Tibial nerve (tissue), 4 donors: ENCODE results near the gene TDO2. TPM values are rescaled to one million over a fixed set of nuclear protein-coding genes. Genes with fewer than 3 reads are reported as not detected.

Experiments
- DNase-seq, 2 donors: peaks; one replicate each; pipeline ENCODE4 v3.0.0-alpha.2; 2019; ENCODE audit warnings: low spot score in 2 of 2
- H3K27ac ChIP-seq, 4 donors: fragments of 200-600 bp; sonication (generic) in 3 of 4; one replicate each; pipeline ENCODE4 v1.5.1; 2017 to 2019; ENCODE audit warnings: mild to moderate bottlenecking in 1 of 4
- H3K27me3 ChIP-seq, 2 donors: fragments of 200-600 bp; sonication (generic) in 1 of 2; one replicate each; pipeline versions ENCODE4 v1.5.1 to v1.6.0; 2017 to 2019
- H3K36me3 ChIP-seq, 3 donors: fragments of 200-600 bp; sonication (generic); one replicate each; pipeline ENCODE4 v1.5.1; 2018 to 2019
- H3K4me1 ChIP-seq, 4 donors: fragments of 200-600 bp; sonication (generic) in 3 of 4; one replicate each; pipeline ENCODE4 v1.5.1; 2017 to 2019
- H3K4me3 ChIP-seq, 4 donors: fragments of 200-600 bp; sonication (generic) in 3 of 4; one replicate each; pipeline ENCODE4 v1.5.1; 2017 to 2019; ENCODE audit warnings: mild to moderate bottlenecking in 1 of 4, moderate library complexity in 1 of 4
- H3K9me3 ChIP-seq, 4 donors: fragments of 200-600 bp; sonication (generic) in 3 of 4; one replicate each; pipeline ENCODE4 v1.5.1; 2017 to 2019
- EP300 ChIP-seq, 2 donors: sonication (generic); formaldehyde crosslinking; IDR thresholded peaks; one replicate each; pipeline ENCODE4 v1.6.1; 2017; ENCODE audit warnings: antibody characterized with exemption in 2 of 2, mild to moderate bottlenecking in 1 of 2
- POLR2A ChIP-seq, 2 donors: fragments of 450-650 bp; IDR thresholded peaks; one replicate each; pipeline ENCODE4 v1.6.1; 2017; ENCODE audit warnings: antibody characterized with exemption in 2 of 2, mild to moderate bottlenecking in 2 of 2, moderate library complexity in 2 of 2
- WGBS, 2 donors: methylation state at CpG; one replicate each; pipeline ENCODE4 v1.1.5; 2018; 5-methylcytosine and 5-hydroxymethylcytosine counted together
- total RNA-seq, 4 donors: library from RNA; depleted of rRNA; stranded (reverse); fragments of >200 nt; gene quantifications; one replicate each; pipeline ENCODE4 v1.1.0, GENCODE V29; 2016
- TF ChIP-seq, protein P1 (sequence below), 5 experiments: fragments of 200-600 bp in 3 of 5; fragments of 450-650 bp in 2 of 5; sonication (generic) in 3 of 5; IDR thresholded peaks; one replicate each; pipeline ENCODE4 v1.5.1; 2016 to 2019; ENCODE audit warnings: antibody characterized with exemption in 5 of 5, mild to moderate bottlenecking in 3 of 5, moderate library complexity in 2 of 5

TDO2 gene
- total RNA-seq, 4 donors from 2014 or later: not detected

DNA sequence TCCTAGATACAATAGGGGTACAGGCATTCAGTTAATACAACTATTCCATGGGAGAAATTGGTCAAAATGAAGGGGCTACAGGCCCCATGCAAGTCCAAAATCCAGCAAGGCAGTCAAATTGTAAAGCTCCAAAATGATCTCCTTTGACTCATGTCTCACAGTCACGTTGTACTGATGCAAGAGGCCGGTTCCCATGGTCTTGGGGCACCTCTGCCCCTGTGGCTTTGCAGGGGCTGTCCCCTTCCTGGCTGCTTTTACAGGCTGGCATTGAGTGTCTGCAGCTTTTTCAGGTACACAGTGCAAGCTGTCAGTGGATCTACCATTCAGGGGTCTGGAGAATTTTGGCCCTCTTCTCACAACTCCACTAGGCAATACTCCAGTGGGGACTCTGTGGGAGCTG lies 24.9 kb upstream of the TDO2 start:
- no peaks in the 10 kb centered on the region for H3K27me3 ChIP-seq
- H3K4me1 ChIP-seq: no peaks in the 10 kb centered on the region
- 28 to 32% methylated on average over 2 of the region's 2 CpGs for WGBS, 2 donors
- DNase-seq: no peak
- H3K9me3 ChIP-seq: peaks cover 0 to 17% (median 0%) of the 10 kb centered on the region in 4 donors
- no peaks in the 10 kb centered on the region for H3K36me3 ChIP-seq
- TF ChIP-seq, protein P1, sequence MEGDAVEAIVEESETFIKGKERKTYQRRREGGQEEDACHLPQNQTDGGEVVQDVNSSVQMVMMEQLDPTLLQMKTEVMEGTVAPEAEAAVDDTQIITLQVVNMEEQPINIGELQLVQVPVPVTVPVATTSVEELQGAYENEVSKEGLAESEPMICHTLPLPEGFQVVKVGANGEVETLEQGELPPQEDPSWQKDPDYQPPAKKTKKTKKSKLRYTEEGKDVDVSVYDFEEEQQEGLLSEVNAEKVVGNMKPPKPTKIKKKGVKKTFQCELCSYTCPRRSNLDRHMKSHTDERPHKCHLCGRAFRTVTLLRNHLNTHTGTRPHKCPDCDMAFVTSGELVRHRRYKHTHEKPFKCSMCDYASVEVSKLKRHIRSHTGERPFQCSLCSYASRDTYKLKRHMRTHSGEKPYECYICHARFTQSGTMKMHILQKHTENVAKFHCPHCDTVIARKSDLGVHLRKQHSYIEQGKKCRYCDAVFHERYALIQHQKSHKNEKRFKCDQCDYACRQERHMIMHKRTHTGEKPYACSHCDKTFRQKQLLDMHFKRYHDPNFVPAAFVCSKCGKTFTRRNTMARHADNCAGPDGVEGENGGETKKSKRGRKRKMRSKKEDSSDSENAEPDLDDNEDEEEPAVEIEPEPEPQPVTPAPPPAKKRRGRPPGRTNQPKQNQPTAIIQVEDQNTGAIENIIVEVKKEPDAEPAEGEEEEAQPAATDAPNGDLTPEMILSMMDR (IDR thresholded peaks at IDR 0.05): no peak
- TF ChIP-seq POLR2A (IDR thresholded peaks at IDR 0.05): no peak
- TF ChIP-seq EP300 (IDR thresholded peaks at IDR 0.05): no peak
- H3K4me3 ChIP-seq: no peak overlapping the region
- no peak overlapping the region for H3K27ac ChIP-seq

DNA sequence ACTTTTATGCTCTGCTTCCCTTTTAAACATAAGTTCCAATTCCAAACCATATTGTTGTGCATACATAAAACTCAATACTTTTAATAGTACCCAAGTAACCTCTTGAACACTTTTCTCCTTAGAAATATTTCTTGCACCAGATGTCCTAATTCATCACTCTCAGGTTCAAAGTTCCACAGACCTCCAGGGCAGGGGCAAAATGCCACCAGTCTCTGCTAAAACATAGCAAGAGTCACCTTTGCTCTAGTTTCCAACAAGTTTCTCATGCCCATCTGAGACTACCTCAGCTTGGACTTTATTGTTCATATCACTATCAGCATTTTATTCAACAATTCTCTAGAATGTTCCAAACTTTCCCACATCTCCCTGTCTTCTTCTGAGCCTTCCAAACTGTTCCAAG lies 23.7 kb upstream of the TDO2 start:
- no peak overlapping the region for H3K27ac ChIP-seq
- TF ChIP-seq EP300 (IDR thresholded peaks at IDR 0.05): no peak
- TF ChIP-seq, protein P1 (IDR thresholded peaks at IDR 0.05): no peak
- no peak for TF ChIP-seq POLR2A (IDR thresholded peaks at IDR 0.05)
- no peaks in the 10 kb centered on the region for H3K36me3 ChIP-seq
- no peaks in the 10 kb centered on the region for H3K27me3 ChIP-seq
- H3K4me3 ChIP-seq: no peak overlapping the region
- no peaks in the 10 kb centered on the region for H3K4me1 ChIP-seq
- peaks cover 0 to 17% (median 0%) of the 10 kb centered on the region in 4 donors for H3K9me3 ChIP-seq
- no peak for DNase-seq

DNA sequence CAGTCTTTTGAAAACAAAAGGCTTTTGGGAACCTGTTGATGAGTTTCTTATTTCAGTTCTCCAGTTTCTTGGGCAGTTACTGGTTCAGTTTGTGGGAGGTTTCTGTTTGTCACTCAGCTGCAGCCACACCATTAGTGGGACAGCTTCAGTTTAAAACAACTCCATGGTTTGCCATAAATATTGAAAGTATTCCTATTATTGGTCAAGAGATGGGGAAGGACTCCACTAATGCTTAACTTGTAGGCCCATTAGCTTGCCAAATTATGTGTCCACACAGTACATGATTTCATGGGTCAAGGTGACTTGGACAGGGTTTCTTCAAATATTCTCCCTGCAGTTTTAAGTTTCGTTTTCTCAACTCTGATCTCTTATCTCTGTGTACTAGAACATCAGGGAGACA lies 21.9 kb upstream of the TDO2 start:
- Histone ChIP-seq H3K9me3 (peaks cover 0 to 5% (median 0%) of the 10 kb centered on the region in 4 donors), H3K36me3 (no peaks in the 10 kb centered on the region), H3K27ac (no peak overlapping the region), H3K27me3 (no peaks in the 10 kb centered on the region), H3K4me3 (no peak overlapping the region), H3K4me1 (no peaks in the 10 kb centered on the region)
- TF ChIP-seq POLR2A (IDR thresholded peaks at IDR 0.05): no peak
- TF ChIP-seq EP300 (IDR thresholded peaks at IDR 0.05): no peak
- TF ChIP-seq, protein P1 (IDR thresholded peaks at IDR 0.05): no peak
- 60 to 64% methylated on average over 1 of the region's 1 CpG for WGBS, 2 donors
- DNase-seq: no peak

DNA sequence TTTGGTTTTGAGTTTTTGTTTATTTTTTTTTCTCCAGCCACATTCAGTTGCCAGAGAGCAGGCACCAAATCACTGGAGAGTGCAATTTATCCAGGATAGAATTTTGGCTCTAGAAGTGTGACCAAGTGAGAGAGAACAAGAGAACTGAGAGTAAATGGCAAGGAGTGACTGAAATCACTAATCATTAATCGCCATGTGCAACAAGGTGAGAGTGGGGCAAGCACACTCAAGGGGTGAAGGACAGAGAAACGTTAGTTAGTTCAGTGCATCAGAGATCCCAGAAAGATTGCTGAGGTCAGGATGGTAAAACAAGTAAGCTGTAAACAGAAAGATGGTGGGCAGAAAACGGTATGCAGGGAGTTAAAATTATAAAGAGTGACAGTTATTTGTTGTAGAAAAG lies 19.6 kb upstream of the TDO2 start:
- no peak overlapping the region for H3K27ac ChIP-seq
- 82 to 89% methylated on average over 3 of the region's 3 CpGs for WGBS, 2 donors
- no peak overlapping the region for H3K4me3 ChIP-seq
- H3K36me3 ChIP-seq: no peaks in the 10 kb centered on the region
- TF ChIP-seq POLR2A (IDR thresholded peaks at IDR 0.05): no peak
- TF ChIP-seq EP300 (IDR thresholded peaks at IDR 0.05): no peak
- TF ChIP-seq, protein P1 (IDR thresholded peaks at IDR 0.05): no peak
- H3K27me3 ChIP-seq: no peaks in the 10 kb centered on the region
- H3K4me1 ChIP-seq: no peaks in the 10 kb centered on the region
- H3K9me3 ChIP-seq: no peaks in the 10 kb centered on the region
- DNase-seq: no peak

DNA sequence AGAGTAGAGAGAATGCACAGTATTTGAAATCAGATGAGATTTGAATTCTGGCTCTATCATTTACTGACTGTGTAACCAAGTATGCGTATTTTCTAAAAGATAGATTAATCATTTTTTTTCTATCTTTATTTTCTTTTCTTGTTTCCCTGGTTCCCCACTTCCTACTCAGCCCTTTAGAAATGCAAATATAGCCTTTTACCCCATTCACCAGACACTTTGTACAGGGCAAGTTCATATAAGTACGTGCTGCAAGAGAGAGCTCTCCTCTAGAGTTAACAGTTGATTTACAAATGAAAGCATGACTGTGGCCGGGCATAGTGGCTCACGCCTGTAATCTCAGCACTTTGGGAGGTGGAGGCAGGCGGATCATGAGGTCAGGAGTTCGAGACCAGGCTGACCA lies 17.8 kb upstream of the TDO2 start:
- TF ChIP-seq, protein P1 (IDR thresholded peaks at IDR 0.05): no peak
- TF ChIP-seq EP300 (IDR thresholded peaks at IDR 0.05) (no peak), POLR2A (IDR thresholded peaks at IDR 0.05) (no peak)
- WGBS, 2 donors: 62 to 64% methylated on average over 6 of the region's 6 CpGs
- DNase-seq: no peak
- no peaks in the 10 kb centered on the region for H3K27me3 ChIP-seq
- no peaks in the 10 kb centered on the region for H3K9me3 ChIP-seq
- no peak overlapping the region for H3K4me3 ChIP-seq
- H3K36me3 ChIP-seq: no peaks in the 10 kb centered on the region
- no peaks in the 10 kb centered on the region for H3K4me1 ChIP-seq
- no peak overlapping the region for H3K27ac ChIP-seq
